Activated CD8-positive, alpha-beta memory T cell treated with anti-CD3 and anti-CD28 coated beads, Interleukin-2, amount 10 ng/mL, durations not matched to agents 7 days and 5 days (primary cell): ENCODE data around the gene GRIP2. TPM values are rescaled to one million over a fixed set of nuclear protein-coding genes. Genes with fewer than 3 reads are reported as not detected.

ENCODE experiments used
- ATAC-seq: fragments of 150-1000 bp; cut with Tn5 transposase; one replicate; pipeline ENCODE4 v1.10.0; 2021; ENCODE audit warnings: moderate library complexity
- CTCF ChIA-PET: fragments of 350-600 bp; sonication (Branson Sonifier 250); formaldehyde crosslinking; loops from one replicate; lab custom pipeline; 2021; ENCODE audit warnings: antibody characterized with exemption; lab: Charles Lee
- DNase-seq: peaks from one replicate; pipeline ENCODE4 v3.0.0-alpha.2; 2020
- H3K27ac Mint-ChIP-seq: one replicate; pipeline ENCODE4 v1.8.0; 2021; ENCODE audit warnings: mild to moderate bottlenecking, mixed read lengths
- H3K27me3 Mint-ChIP-seq: one replicate; pipeline ENCODE4 v1.8.0; 2021; ENCODE audit warnings: mixed read lengths
- H3K36me3 Mint-ChIP-seq: one replicate; pipeline ENCODE4 v1.8.0; 2021; ENCODE audit warnings: mild to moderate bottlenecking, mixed read lengths
- H3K4me1 Mint-ChIP-seq: one replicate; pipeline ENCODE4 v1.8.0; 2021; ENCODE audit warnings: mixed read lengths
- H3K4me3 Mint-ChIP-seq: one replicate; pipeline ENCODE4 v1.8.0; 2021; ENCODE audit warnings: mild to moderate bottlenecking, moderate library complexity, mixed read lengths
- H3K9me3 Mint-ChIP-seq: one replicate; pipeline ENCODE4 v1.8.0; 2022; ENCODE audit warnings: low read depth, mixed read lengths
- total RNA-seq, 2 experiments: library from RNA; stranded (reverse); gene quantifications; one replicate each; pipeline ENCODE4 v1.2.3, GENCODE V29; 2021

Gene GRIP2
- total RNA-seq, 2 experiments from 2014 or later = not detected

GRCh38 chr3:14552717-14553116, 12.6 kb upstream of the GRIP2 start:
- H3K27ac Mint-ChIP-seq = no peak overlapping the region
- CTCF ChIA-PET = interaction anchor here (1.2 kb wide), 1 partner anchor 349 kb away, joined by 4 read pairs; no protein-coding TSS in a partner anchor
- H3K4me1 Mint-ChIP-seq = peaks cover 8% of the 10 kb centered on the region
- DNase-seq (no peak), ATAC-seq (no peak)
- no peaks in the 10 kb centered on the region for H3K36me3 Mint-ChIP-seq
- H3K4me3 Mint-ChIP-seq = no peak overlapping the region
- peaks cover 33% of the 10 kb centered on the region for H3K27me3 Mint-ChIP-seq
- H3K9me3 Mint-ChIP-seq = no peaks in the 10 kb centered on the region

GRCh38 chr3:14552041-14552648, 12.0 kb upstream of the GRIP2 start:
- ATAC-seq (no peak), DNase-seq (no peak)
- no peak overlapping the region for H3K27ac Mint-ChIP-seq
- no peak overlapping the region for H3K4me3 Mint-ChIP-seq
- CTCF ChIA-PET = interaction anchor here (1.2 kb wide), 1 partner anchor 348 kb away, joined by 4 read pairs; no protein-coding TSS in a partner anchor
- H3K9me3 Mint-ChIP-seq = no peaks in the 10 kb centered on the region
- H3K4me1 Mint-ChIP-seq = peaks cover 7% of the 10 kb centered on the region
- no peaks in the 10 kb centered on the region for H3K36me3 Mint-ChIP-seq
- H3K27me3 Mint-ChIP-seq = peaks cover 35% of the 10 kb centered on the region

- Mint-ChIP-seq H3K27ac (no peak overlapping the region), H3K4me1 (peaks cover 3% of the 10 kb centered on the region), H3K4me3 (no peak overlapping the region), H3K9me3 (no peaks in the 10 kb centered on the region), H3K27me3 (peaks cover 33% of the 10 kb centered on the region), H3K36me3 (no peaks in the 10 kb centered on the region)
- CTCF ChIA-PET = interaction anchor here (1.4 kb wide), 1 partner anchor 10 kb away, joined by 3 read pairs; no protein-coding TSS in a partner anchor
- no peak for ATAC-seq
- DNase-seq = no peak
Observed at GRCh38 chr3:14550651-14551611, 10.8 kb upstream of the GRIP2 start.

GRCh38 chr3:14550181-14550580, 10.0 kb upstream of the GRIP2 start:
- DNase-seq (no peak), ATAC-seq (no peak)
- no peak overlapping the region for H3K27ac Mint-ChIP-seq
- no peak overlapping the region for H3K4me3 Mint-ChIP-seq
- no peaks in the 10 kb centered on the region for H3K4me1 Mint-ChIP-seq
- no peaks in the 10 kb centered on the region for H3K9me3 Mint-ChIP-seq
- H3K36me3 Mint-ChIP-seq = no peaks in the 10 kb centered on the region
- CTCF ChIA-PET = interaction anchor here (1.1 to 1.4 kb wide), 4 partner anchors 9 to 347 kb away, joined by 3 to 7 read pairs (median 3); no protein-coding TSS in a partner anchor
- H3K27me3 Mint-ChIP-seq = peaks cover 28% of the 10 kb centered on the region

GRCh38 chr3:14549256-14549919, 9.2 kb upstream of the GRIP2 start:
- Mint-ChIP-seq H3K27me3 (peaks cover 24% of the 10 kb centered on the region), H3K4me1 (no peaks in the 10 kb centered on the region), H3K9me3 (no peaks in the 10 kb centered on the region), H3K27ac (no peak overlapping the region), H3K36me3 (no peaks in the 10 kb centered on the region), H3K4me3 (no peak overlapping the region)
- CTCF ChIA-PET = interaction anchor here (0.6 to 1.4 kb wide), 7 partner anchors 9 to 346 kb away, joined by 3 to 7 read pairs (median 3); no protein-coding TSS in a partner anchor
- DNase-seq (no peak), ATAC-seq (no peak)

- CTCF ChIA-PET = interaction anchor here (0.6 to 3.3 kb wide), 4 partner anchors 22 to 345 kb away, joined by 3 to 12 read pairs (median 4); no protein-coding TSS in a partner anchor
- H3K4me1 Mint-ChIP-seq = no peaks in the 10 kb centered on the region
- peak; percentile 54 for DNase-seq
- H3K27me3 Mint-ChIP-seq = peaks cover 17% of the 10 kb centered on the region
- no peak overlapping the region for H3K4me3 Mint-ChIP-seq
- no peak overlapping the region for H3K27ac Mint-ChIP-seq
- no peaks in the 10 kb centered on the region for H3K9me3 Mint-ChIP-seq
- H3K36me3 Mint-ChIP-seq = no peaks in the 10 kb centered on the region
- ATAC-seq = peak; percentile 67
Observed at GRCh38 chr3:14548321-14548729, 8.2 kb upstream of the GRIP2 start.

GRCh38 chr3:14547693-14548092, 7.6 kb upstream of the GRIP2 start:
- Mint-ChIP-seq H3K9me3 (no peaks in the 10 kb centered on the region), H3K27ac (no peak overlapping the region)

GRCh38 chr3:14546041-14546440, 5.9 kb upstream of the GRIP2 start:
- ATAC-seq (no peak), DNase-seq (no peak)
- Mint-ChIP-seq H3K36me3 (no peaks in the 10 kb centered on the region), H3K4me1 (no peaks in the 10 kb centered on the region), H3K9me3 (no peaks in the 10 kb centered on the region), H3K27ac (no peak overlapping the region), H3K4me3 (no peak overlapping the region), H3K27me3 (peaks cover 15% of the 10 kb centered on the region)
- CTCF ChIA-PET = interaction anchor here (3.3 kb wide), 1 partner anchor 342 kb away, joined by 12 read pairs; no protein-coding TSS in a partner anchor

More at GRCh38 chr3:14547693-14548092, 7.6 kb upstream of the GRIP2 start:
- CTCF ChIA-PET = interaction anchor here (1.0 to 3.3 kb wide), 2 partner anchors 286 to 344 kb away, joined by 3 to 12 read pairs; no protein-coding TSS in a partner anchor
- Mint-ChIP-seq H3K4me3 (no peak overlapping the region), H3K27me3 (peaks cover 17% of the 10 kb centered on the region), H3K36me3 (no peaks in the 10 kb centered on the region), H3K4me1 (no peaks in the 10 kb centered on the region)
- DNase-seq = no peak
- no peak for ATAC-seq

- CTCF ChIA-PET = interaction anchor here (3.3 kb wide), 1 partner anchor 342 kb away, joined by 12 read pairs; no protein-coding TSS in a partner anchor
- H3K4me1 Mint-ChIP-seq = no peaks in the 10 kb centered on the region
- no peaks in the 10 kb centered on the region for H3K9me3 Mint-ChIP-seq
- H3K27ac Mint-ChIP-seq = no peak overlapping the region
- H3K4me3 Mint-ChIP-seq = no peak overlapping the region
- no peak for ATAC-seq
- DNase-seq = no peak
- H3K27me3 Mint-ChIP-seq = peaks cover 15% of the 10 kb centered on the region
- H3K36me3 Mint-ChIP-seq = no peaks in the 10 kb centered on the region
Observed at GRCh38 chr3:14545251-14545635, 5.1 kb upstream of the GRIP2 start.

GRCh38 chr3:14544282-14545250, 4.4 kb upstream of the GRIP2 start:
- Mint-ChIP-seq H3K9me3 (no peaks in the 10 kb centered on the region), H3K36me3 (no peaks in the 10 kb centered on the region), H3K4me3 (no peak overlapping the region), H3K27ac (no peak overlapping the region), H3K27me3 (peaks cover 15% of the 10 kb centered on the region), H3K4me1 (no peaks in the 10 kb centered on the region)
- no peak for ATAC-seq
- CTCF ChIA-PET = no interaction called here
- DNase-seq = no peak

GRCh38 chr3:14543446-14543845, 3.3 kb upstream of the GRIP2 start:
- Mint-ChIP-seq H3K27ac (no peak overlapping the region), H3K9me3 (no peaks in the 10 kb centered on the region), H3K4me1 (no peaks in the 10 kb centered on the region), H3K36me3 (no peaks in the 10 kb centered on the region), H3K4me3 (no peak overlapping the region), H3K27me3 (peaks cover 12% of the 10 kb centered on the region)
- CTCF ChIA-PET = no interaction called here
- ATAC-seq (no peak), DNase-seq (no peak)

GRCh38 chr3:14542656-14543055, 2.5 kb upstream of the GRIP2 start:
- Mint-ChIP-seq H3K27ac (no peak overlapping the region), H3K36me3 (no peaks in the 10 kb centered on the region), H3K4me3 (no peak overlapping the region), H3K9me3 (no peaks in the 10 kb centered on the region), H3K4me1 (no peaks in the 10 kb centered on the region), H3K27me3 (peaks cover 9% of the 10 kb centered on the region)
- CTCF ChIA-PET = no interaction called here
- no peak for ATAC-seq
- no peak for DNase-seq
